HL-60/S4 treated with retinoic acid at 250 ng/mL for 4 days and 3 days (cell line): ENCODE measurements around the gene KL.

Source experiments
- in situ Hi-C: fragments of 300-500 bp; cut with MboI; formaldehyde crosslinking; loops from 2 replicates; pipeline ENCODE4 v1.7.0; 2022; ENCODE audit warnings: low sequenced_read_pairs

The KL gene

DNA sequence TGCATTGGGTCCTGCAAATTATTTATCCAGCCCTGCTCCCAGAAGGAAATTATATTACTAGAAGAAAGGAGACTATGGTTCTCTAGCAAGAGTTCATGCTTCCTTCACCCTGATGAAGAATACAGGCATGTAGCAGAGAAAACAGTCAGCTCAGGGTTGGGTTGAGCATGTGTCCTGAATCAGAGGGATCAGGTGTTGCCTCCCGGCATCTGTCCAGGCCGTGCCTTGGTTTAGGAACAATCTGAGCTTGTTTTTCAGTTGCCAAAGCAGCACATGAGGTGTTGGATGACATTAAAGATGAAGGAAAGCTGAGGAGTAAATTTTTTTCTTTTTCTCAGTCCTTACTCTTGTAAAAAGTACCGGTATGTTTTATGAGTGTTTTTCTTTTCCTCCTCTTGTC is 62.0 kb downstream of the KL start:
- in situ Hi-C loops = no loop called here

DNA sequence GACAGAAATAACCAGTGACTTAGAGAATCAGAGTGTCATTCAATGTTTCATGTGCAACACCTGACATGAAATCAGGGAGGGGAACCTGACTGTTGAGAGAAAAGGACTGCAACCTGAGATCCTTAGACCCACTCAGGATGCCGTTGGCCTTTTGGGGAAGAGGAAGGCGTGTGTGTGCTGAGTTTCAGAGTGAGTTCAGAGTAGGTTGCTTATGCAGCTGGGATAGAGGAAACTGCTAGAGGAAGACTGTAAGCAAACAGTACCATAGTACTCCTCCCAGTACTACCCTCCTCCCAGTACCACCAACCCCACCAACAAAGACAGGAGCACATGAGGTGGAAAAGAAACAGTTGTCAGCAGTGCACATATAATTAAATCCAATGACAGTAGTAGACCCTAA is 63.7 kb downstream of the KL start:
- in situ Hi-C loops = no loop called here

DNA sequence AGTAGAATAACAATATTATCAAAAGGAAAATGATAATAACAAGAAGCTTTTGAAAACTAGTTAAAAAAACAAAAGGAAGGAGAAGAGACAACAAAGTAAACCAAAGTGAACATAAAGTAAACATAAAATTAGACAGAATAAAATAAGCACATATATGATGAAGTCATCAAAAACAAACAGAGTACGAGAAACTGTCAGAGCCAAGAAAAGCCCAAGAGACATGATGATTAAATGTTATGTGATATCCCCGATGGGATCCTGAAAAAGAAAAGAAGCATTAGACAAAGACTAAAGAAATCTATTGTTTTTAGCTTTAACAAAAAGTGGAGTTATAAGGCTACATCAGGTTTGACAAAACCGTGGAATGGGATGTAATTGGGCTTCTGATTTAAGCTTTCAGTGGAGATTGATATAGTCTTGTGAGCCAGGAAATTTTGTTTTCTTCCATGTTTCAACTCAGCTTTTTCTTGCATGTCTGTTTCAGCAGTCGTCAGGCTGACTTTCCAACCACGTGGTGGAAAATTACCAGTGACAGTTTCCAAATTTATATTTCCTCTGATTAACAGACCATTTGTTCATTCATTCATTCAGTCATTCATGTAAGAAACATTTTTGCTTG is 64.9 kb downstream of the KL start:
- in situ Hi-C loops = no loop called here

DNA sequence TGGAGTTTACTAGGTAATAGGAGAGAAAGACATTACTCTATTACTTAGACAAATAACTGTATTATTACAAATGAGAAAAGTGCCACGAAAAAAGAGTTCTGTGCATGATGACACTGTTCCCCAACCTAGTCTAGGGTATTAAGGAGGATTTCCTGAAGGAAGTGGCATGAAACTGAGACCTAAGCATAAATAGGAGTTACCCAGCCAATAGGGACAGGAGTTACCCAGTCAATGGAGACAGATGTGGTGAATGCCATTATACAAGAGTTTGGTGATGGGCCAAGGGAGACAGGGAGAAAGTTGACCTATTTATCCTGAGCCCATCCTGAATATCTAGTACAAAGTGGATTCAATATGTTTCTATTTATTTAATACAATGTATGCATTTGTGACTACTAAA is 65.4 kb downstream of the KL start:
- in situ Hi-C loops = no loop called here

DNA sequence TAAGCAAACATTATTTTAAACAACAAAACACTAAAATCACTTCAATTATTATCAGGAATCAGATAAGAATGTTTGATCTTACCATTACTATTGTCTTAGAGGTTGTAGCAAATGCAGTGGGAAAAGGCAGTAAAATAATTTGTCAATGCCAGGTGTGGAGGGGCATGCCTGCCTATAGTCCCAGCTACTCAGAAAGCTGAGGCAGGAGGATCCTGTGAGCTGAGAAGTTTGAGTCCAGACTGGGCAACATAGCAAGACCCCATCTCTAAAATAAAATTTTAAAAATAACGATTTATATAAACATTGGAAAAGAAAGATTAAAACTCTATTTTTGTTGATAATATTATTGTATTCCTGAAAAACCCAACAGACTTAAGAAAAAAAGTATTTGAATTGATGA is 66.8 kb downstream of the KL start:
- in situ Hi-C loops = no loop called here

DNA sequence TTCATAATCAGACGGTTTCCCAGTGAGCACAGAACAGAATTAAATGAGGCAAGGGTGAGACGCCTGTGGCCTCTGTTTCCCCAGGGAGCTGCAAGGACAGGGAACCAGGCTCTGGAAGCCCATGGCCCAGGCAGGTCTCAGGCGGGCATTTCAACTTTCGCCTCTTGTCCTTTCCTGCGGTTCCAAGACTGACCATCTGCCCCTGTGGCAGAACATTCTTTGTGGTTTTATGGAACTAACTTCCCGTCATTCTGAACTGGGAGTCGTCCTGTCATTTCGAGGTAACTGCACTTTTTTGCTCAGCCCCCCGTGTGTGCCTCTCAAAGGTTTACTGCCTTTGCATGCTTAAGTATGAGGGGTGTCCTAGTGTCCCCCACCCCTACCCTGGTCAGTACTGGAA is 70.9 kb downstream of the KL start:
- in situ Hi-C loops = no loop called here

DNA sequence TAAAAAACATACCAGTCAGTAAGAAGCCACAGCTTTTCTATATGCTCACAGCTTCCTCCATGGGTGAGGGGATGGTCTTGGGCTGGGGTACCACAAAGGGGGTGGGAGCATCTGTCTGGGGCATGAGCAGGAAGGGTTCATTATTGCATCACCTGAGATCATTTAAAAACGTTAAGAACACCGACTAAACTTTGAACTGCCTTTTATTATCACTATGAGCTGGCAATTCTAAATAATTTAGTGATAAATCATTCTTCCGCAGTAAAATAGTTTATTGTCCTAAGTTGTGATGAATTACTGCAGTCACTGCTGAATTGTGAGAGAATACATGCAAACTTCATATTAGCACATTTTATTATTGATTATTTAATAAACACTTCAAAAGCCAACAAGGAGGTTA is 71.6 kb downstream of the KL start:
- in situ Hi-C loops = no loop called here

DNA sequence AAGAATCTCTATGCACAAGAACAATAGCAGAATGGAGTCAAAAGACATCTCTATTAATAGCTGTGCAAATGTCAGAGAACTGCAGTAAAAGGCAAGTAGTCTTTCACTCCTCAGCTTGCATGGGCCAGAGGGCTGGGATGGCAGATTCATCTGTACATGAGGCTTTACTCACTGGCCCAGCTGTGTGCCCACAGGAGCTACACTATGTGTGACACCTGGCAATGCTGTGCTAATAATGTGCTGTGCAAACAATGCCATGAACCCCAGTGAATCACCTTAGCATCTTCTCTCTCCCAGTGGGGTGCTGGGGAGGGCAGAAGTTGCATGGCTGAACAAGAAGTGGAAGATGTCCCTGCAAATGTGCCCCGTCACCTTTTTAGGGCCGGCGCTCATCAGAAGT is 73.1 kb downstream of the KL start:
- in situ Hi-C loops = no loop called here

DNA sequence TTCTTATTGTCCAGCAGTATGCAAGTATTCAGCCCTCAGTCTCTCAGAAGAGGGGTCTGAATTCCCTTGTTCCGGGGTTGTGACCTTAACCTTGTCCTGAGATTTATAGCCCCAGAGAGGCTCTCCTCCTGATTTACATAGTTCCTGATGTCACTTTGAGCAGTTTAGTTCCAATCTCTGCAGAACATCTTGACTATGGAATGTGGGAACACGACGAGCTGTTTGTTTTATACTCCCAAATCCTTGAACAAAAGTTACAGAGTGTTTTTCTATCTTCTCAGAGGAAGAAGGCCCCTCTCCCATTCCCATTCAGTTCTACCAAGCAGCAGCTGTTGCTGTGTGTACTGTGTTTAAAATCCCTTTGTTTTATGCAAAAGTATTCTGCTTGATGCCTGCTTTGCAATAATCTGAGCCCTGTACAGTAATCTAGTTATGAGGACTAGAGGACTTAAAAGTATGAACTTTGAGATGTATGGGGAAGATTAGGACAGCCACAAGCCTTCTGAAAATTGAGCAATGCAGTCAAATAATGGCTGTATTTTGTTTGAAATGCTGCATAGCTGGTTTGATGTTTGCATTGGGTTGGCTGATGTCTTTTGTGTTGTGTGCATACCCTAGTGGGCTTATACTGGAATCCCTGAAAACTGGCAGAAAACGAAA is 74.7 kb downstream of the KL start:
- in situ Hi-C loops = no loop called here

DNA sequence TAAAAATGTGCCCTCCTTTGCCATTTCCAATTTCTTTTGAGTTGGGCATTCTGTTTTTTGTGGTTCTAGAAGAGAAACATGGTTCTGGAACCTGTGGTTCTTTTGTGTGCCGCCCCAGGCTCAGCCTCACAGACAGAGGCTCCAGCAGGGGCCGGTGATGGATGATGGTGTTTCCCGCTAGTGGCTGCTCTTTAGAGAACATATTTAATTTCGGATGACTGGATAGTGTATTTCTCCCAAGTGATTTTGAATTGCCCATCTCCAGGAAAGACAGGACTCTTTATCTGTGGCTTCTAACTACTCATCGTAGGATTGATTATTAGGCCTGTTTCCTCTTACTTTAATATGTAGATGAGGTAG is 75.2 kb downstream of the KL start:
- in situ Hi-C loops = no loop called here

DNA sequence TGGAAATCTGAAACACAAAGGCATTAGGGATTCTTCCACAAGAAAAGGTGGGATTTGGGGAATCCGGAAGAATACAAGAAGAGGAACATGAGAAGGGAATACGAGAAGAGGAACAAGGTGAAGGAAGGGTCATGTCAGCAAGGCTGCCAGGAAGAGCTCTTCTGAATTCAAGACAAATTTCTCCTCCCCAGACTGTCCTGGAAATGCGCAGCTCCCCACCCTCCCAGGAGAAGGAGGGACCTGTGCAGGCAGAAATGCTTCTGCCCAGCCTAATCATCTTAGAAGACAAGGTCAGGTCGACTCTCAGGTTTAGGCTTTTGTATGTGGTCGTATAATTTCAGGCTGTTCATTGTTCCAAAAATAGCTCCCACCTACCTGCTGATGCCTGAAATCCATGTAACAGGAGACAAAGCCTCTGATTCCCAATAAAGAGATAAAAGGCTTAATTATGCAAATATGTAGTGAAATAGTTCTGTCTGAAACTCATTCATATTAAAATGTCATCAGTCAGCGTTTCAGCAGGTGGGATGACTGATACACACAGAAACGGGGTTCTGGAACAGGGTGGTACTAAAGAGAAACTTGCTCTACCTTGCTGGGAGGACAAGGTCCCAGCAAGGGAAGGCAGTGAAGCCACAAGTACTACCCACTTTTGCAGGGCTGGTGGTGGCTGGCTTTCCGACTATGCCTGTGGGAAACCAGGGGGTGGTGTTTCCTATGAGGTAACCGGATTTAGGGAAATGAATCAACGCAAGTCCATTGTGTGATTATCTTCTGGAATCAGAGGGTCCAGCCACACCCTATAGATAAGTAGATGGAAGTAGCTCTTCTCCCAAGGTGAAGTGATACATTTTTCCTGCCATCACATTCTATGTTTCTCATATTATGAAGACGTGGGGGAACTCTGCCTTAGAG is 76.1 kb downstream of the KL start:
- in situ Hi-C loops = no loop called here

DNA sequence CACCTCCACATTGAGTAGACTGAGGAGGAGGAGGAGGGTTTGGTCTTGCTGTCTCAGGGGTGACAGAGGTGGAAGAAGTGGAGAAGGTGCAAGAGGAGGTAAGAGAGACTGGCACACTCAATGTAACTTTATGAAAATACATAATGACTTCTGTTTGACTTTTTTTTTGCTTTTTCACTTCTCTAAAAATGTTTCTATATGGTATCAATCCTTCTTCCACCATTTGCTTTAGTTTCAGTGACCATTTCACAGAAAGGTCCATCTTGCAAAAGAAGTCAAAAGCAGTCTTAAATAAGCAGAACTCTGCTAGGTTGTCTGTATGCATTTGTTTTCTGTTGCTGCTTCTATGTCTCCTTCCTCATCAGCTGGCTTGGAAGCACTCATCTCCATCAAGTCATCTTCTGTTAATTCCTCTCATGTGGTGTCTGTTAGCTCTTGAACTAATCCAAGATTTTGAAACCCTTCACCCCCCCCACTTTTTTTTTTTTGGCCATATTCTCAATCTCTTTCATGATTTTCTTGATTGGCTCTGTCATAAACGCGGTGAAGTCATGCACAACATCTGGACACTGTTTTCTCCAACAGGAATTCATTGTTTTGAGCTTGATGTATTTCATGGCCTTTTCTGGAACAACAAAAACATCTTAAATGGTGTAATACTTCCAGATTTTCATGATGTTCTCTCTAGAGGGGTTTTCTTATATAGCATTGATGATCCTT is 80.8 kb downstream of the KL start:
- in situ Hi-C loops = no loop called here

DNA sequence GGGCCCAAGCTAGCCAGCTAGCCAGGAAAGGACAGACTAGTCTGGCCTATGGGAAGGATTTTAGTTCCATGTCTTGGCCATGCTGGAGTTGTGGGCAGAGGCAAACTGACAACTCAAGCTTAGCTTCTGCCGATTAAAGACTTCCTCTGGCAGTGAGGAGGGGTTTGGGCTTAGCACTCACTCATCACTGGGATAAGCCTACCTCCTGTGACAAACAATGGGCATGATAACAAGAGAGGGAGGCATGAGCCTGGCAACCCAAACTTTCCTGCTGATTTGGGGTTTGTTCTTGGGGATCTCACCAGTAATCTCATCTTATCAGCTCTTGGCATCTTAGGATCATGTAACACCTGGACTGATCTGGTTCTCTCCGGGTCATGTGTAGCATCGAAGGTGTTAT is 83.6 kb downstream of the KL start:
- in situ Hi-C loops = no loop called here

DNA sequence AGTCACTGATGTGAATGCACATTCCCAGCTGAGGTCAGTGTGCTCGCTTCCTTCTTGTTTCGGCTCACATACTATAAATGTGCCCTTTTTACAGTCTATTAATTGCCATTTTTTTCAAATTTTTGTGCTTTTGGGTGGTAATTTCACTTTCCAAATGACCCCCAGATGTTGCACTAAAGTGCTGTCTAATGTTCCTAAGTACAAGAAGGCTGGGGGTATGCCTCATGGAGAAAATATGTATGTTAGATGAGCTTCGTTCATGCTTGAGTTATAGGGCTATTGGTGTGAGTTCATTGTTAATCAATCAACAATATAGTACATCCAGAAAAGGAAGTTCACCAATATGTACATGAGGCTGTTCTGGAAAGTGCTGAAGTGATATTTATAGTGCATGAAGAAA is 84.7 kb downstream of the KL start:
- in situ Hi-C loops = no loop called here

DNA sequence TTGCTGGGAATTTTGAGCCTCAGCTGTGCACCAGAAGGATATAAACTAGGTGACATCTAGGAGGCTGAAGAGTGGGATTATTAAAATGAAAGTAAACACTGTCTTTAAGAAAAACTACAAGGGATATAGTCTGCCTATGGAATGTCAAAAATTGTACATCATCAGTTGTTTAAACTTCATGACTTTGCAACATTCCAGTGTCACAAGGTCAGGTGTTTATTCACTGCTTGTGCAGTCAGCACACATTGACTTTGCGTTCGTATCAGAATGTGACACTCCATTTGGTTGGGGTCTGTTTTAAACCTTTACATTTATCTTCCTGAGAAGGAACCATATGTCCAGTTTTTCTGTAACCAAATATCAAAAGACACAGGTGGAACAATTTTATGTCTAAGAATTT is 85.6 kb downstream of the KL start:
- in situ Hi-C loops = no loop called here

DNA sequence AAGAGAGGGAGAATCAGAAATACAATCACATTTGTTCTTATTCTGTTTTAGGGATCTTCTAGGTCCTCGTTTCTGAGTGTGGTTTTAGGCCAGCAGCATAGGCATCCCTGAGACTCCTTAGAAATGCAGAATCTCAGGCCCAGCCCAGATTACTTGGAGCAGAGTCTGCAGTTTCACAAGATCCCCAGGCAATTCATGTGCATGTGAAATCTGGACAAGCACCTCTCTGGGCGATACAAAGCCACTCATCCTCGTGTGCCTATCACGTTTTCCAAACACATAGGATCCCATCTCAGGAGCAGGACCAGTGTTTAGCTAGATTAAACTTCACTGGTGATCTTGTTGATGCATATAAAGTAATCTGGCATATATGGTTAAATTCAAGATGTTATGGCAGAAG is 87.2 kb downstream of the KL start:
- in situ Hi-C loops = no loop called here

DNA sequence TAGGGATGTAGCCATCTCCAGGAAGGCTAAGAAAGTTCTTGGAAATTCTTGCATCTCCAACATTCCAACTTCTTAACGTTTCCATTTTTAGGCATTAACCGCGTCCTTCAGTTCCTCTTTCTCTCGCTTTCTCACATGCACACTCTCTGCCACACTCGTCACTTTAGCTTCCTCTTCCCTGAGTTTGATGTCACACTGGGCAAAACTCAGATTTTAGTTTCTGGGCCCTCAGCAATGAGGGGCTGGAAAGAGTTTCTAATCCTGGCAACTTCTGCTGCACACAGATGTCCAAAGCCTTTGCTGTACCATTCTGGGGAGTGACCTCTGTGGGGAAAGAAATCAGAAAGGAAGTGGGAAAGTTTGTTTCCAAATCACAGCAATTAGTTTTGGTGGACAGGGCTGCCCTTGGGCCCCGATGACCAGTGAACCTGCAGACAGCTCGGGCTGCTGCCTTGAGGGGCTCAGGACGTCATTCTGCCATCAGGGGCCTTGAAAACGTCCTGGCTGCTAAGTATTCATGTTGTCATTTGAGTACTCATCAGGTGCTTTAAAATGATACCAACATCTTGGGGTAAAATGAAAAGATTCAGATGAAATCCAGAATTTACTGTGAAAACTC is 89.3 kb downstream of the KL start:
- in situ Hi-C loops = no loop called here

DNA sequence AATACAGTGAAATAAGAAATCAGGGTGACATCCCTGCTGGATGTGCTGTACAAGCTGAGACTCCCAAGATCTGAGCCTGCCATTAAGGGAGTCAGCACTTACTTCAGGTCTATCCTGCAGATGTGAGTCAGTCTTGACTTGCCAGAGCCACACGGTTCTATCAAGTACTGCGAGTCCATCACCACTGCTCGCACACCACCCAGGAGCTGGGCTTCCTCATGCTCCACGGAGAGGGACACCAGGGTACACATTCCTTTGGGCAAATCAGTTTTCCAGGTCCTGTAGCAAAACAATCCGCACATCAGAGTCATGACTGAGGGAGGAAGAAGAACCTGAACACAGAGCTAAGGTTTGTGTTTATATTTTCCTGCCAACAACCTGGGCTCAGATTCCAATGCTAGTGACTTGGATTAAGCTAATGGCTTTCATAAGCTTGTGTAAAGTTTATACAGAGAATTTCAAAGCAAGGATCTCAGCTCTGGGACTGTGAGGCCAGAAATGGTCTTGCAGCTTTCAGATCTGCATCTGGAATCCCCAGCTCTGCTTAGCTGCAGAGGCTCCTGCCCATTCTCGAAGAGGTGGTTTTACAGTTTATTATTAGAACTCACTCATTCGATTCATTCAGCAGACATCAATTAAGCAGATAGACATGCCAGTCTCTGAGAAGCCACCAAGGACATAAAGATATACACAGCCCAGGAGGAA is 90.6 kb downstream of the KL start:
- in situ Hi-C loops = no loop called here

DNA sequence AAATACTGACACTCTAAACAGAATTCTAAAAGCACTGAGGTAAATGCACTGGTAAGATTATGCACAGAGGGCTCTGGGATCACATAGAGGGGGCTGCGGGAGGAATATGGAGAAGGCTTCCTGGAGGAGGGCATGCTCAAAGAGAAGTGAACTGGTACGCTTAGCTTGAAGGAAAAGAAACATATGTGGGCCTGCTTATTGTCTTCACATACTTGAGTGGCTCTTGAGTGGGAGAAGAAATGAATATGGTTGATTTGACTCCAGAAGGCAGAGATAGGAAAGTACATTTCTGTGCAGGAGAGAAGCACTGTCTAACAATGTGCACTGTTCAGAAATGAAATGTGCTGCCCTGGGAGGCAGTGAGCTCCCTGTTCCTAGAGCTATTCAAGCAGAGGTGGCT is 91.1 kb downstream of the KL start:
- in situ Hi-C loops = no loop called here

DNA sequence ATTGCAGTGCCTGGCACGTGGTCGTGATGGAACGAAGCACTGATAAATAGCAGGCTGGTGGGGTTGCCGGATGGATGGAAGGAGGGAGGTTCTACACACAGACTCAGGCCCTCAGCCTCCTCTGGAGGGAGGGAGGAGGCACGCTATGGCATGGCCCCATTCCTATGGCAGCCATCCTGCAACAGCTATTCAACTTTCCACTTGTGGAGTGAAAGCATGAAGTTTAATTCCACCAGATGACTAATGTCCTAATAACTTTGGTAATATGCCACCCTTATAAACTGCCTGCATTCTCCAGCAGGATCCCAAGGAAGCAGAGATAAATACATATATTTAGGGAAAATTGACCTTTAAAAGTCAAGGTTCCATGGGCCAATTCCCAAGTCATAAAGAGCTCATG is 92.4 kb downstream of the KL start:
- in situ Hi-C loops = no loop called here
